ENCODE results near the gene CHODL.

The CHODL gene

GRCh38 chr21:18244671-18245463, at the start of gene CHODL:
CHODL (plus strand) TSS chr21:18244833; CDS start chr21:18245224, 391 bp downstream.
- DNase-seq, result no peak

GRCh38 chr21:18204931-18205330, 39.7 kb upstream of the CHODL start:
- DNase-seq, result no peak

GRCh38 chr21:18218331-18218730, 26.3 kb upstream of the CHODL start:
- DNase-seq, result no peak

GRCh38 chr21:18220498-18220897, 24.1 kb upstream of the CHODL start:
- DNase-seq, result no peak

- DNase-seq, result no peak
Measured at GRCh38 chr21:18222346-18222745, 22.3 kb upstream of the CHODL start.

GRCh38 chr21:18228060-18228739, 16.4 kb upstream of the CHODL start:
- DNase-seq, result no peak

- DNase-seq, result no peak
Measured at GRCh38 chr21:18235545-18235944, 9.1 kb upstream of the CHODL start.

- no peak for DNase-seq
Measured at GRCh38 chr21:18245464-18245967, 883 bp downstream of the CHODL start.

GRCh38 chr21:18248171-18248570, 3.5 kb downstream of the CHODL start:
- DNase-seq, result no peak

- DNase-seq, result no peak
Measured at GRCh38 chr21:18249672-18250071, 5.0 kb downstream of the CHODL start.

- no peak for DNase-seq
Measured at GRCh38 chr21:18251065-18251464, 6.4 kb downstream of the CHODL start.

- DNase-seq, result no peak
Measured at GRCh38 chr21:18252256-18252655, 7.6 kb downstream of the CHODL start.

GRCh38 chr21:18252680-18253079, 8.0 kb downstream of the CHODL start:
- no peak for DNase-seq

GRCh38 chr21:18253221-18253620, 8.6 kb downstream of the CHODL start:
- no peak for DNase-seq

- no peak for DNase-seq
Measured at GRCh38 chr21:18253799-18254198, 9.2 kb downstream of the CHODL start.

GRCh38 chr21:18265944-18266343, 21.3 kb downstream of the CHODL start:
- no peak for DNase-seq

- no peak for DNase-seq
Measured at GRCh38 chr21:18267496-18267895, 22.9 kb downstream of the CHODL start.

GRCh38 chr21:18268906-18269305, 24.3 kb downstream of the CHODL start:
- no peak for DNase-seq

- DNase-seq, result no peak
Measured at GRCh38 chr21:18269856-18270255, 25.2 kb downstream of the CHODL start.

- no peak for DNase-seq
Measured at GRCh38 chr21:18273400-18273799, 28.8 kb downstream of the CHODL start.

GRCh38 chr21:18274370-18274769, 29.7 kb downstream of the CHODL start:
- DNase-seq, result no peak

GRCh38 chr21:18275781-18276180, 31.1 kb downstream of the CHODL start:
- DNase-seq, result no peak

- DNase-seq, result no peak
Measured at GRCh38 chr21:18285379-18285778, 40.7 kb downstream of the CHODL start.

- no peak for DNase-seq
Measured at GRCh38 chr21:18289876-18290275, 45.2 kb downstream of the CHODL start.

Data from stimulated activated naive CD4-positive, alpha-beta T cell treated with Interleukin-2 at 50 U/mL for 16 hours (primary cell).